ENCODE measurements around the gene ABHD10.

ABHD10 gene

DNA sequence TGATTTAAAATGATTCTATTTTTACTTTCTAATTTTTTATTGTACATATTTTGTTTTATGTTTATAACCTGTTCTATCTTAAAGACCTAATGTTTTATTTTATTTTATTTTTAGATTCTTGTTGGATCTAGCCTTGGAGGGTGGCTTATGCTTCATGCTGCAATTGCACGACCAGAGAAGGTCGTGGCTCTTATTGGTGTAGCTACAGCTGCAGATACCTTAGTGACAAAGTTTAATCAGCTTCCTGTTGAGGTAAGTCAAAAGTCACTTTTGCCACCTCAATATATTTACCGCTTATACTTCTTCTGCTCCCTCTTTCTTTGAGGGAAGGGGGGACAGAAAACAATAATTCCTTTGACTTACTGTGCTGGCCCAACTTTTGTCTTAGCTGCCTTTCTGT lies 8.0 kb downstream of the ABHD10 start:
- H2AFZ ChIP-seq (ENCODE audit: low read depth, low read length, severe bottlenecking) = no peak overlapping the region
- no peaks in the 10 kb centered on the region for H3K9me3 ChIP-seq (ENCODE audit: insufficient read depth, low read length)
- peaks cover 10% of the 10 kb centered on the region; the same call in 1 of the 2 replicates for H3F3A ChIP-seq (ENCODE audit: insufficient read depth)
- H3K9me2 ChIP-seq (replicated peaks; ENCODE audit: insufficient read depth, low read length) = no peaks in the 10 kb centered on the region
- TF ChIP-seq EZH2phosphoT487 (conservative IDR thresholded peaks at IDR 0.05; ENCODE audit: low read length) = no peak
- H3K79me2 ChIP-seq (ENCODE audit: insufficient read depth, low read length) = peaks cover 20% of the 10 kb centered on the region; the same call in 1 of the 2 replicates
- no peak overlapping the region for H3K27ac ChIP-seq (ENCODE audit: low read depth, low read length)
- no peaks in the 10 kb centered on the region for H4K20me1 ChIP-seq (ENCODE audit: low read depth, low read length)
- no peaks in the 10 kb centered on the region for H3K27me3 ChIP-seq (ENCODE audit: low read length)
- peaks cover 31% of the 10 kb centered on the region for H3K36me3 ChIP-seq (ENCODE audit: low read length)
- no peak overlapping the region for H3K4me3 ChIP-seq (ENCODE audit: insufficient read depth, low read length, poor library complexity, severe bottlenecking)
- no peak overlapping the region for H3K4me2 ChIP-seq (ENCODE audit: low read depth, low read length, poor library complexity, severe bottlenecking)
- H3K9ac ChIP-seq (ENCODE audit: low read length) = no peak overlapping the region

DNA sequence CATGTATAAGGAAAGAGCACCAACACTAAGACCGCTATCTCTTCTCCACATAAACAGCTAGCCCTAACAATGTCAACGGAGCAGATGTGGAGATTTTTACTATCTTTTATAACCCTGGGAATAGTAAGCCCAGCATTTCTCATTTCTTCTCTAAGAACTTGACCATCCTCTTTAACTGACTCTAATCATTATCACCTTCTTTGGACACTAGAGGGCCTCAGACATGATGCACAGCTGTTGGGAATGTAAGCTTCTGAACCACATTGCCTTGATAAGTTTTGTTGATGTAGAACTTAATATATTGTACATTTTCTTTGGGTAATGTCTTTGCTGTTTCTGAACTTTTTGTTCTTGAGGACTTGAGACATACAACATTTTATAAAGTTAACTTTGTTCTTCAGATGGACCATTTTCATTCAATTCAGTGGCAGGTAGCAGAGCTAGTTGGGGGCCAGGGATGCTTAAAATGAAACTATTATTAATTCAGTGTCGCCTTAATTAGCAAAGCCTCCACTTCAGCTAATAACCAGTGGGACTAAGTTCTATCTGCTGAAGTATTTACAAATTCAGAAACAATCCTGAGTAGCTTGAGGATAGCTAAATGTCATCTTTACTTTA lies 10.3 kb downstream of the ABHD10 start:
- H3K4me2 ChIP-seq (ENCODE audit: low read depth, low read length, poor library complexity, severe bottlenecking) = no peak overlapping the region

GRCh38 chr3:111993038-111993437 lies 14.2 kb downstream of the ABHD10 start:
- peaks cover 27% of the 10 kb centered on the region for H3K36me3 ChIP-seq (ENCODE audit: low read length)
- H3K79me2 ChIP-seq (ENCODE audit: insufficient read depth, low read length) = no peaks in the 10 kb centered on the region
- H3K9ac ChIP-seq (ENCODE audit: low read length) = no peak overlapping the region
- TF ChIP-seq, protein P1, sequence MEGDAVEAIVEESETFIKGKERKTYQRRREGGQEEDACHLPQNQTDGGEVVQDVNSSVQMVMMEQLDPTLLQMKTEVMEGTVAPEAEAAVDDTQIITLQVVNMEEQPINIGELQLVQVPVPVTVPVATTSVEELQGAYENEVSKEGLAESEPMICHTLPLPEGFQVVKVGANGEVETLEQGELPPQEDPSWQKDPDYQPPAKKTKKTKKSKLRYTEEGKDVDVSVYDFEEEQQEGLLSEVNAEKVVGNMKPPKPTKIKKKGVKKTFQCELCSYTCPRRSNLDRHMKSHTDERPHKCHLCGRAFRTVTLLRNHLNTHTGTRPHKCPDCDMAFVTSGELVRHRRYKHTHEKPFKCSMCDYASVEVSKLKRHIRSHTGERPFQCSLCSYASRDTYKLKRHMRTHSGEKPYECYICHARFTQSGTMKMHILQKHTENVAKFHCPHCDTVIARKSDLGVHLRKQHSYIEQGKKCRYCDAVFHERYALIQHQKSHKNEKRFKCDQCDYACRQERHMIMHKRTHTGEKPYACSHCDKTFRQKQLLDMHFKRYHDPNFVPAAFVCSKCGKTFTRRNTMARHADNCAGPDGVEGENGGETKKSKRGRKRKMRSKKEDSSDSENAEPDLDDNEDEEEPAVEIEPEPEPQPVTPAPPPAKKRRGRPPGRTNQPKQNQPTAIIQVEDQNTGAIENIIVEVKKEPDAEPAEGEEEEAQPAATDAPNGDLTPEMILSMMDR (IDR thresholded peaks at IDR 0.05; ENCODE audit: insufficient read depth, low read length, poor library complexity, severe bottlenecking) = no peak
- TF ChIP-seq EZH2phosphoT487 (conservative IDR thresholded peaks at IDR 0.05; ENCODE audit: low read length) = no peak
- no peaks in the 10 kb centered on the region for H4K20me1 ChIP-seq (ENCODE audit: low read depth, low read length)
- no peaks in the 10 kb centered on the region for H3K9me2 ChIP-seq (replicated peaks; ENCODE audit: insufficient read depth, low read length)
- no peaks in the 10 kb centered on the region for H3F3A ChIP-seq (ENCODE audit: insufficient read depth)
- no peaks in the 10 kb centered on the region for H3K27me3 ChIP-seq (ENCODE audit: low read length)
- no peak overlapping the region for H3K4me2 ChIP-seq (ENCODE audit: low read depth, low read length, poor library complexity, severe bottlenecking)
- no peaks in the 10 kb centered on the region for H3K9me3 ChIP-seq (ENCODE audit: insufficient read depth, low read length)
- no peak overlapping the region for H2AFZ ChIP-seq (ENCODE audit: low read depth, low read length, severe bottlenecking)
- no peak overlapping the region for H3K27ac ChIP-seq (ENCODE audit: low read depth, low read length)
- no peak overlapping the region for H3K4me3 ChIP-seq (ENCODE audit: insufficient read depth, low read length, poor library complexity, severe bottlenecking)

More for the DNA sequence above, 10.3 kb downstream of the ABHD10 start:
- no peaks in the 10 kb centered on the region for H3K9me3 ChIP-seq (ENCODE audit: insufficient read depth, low read length)
- no peak overlapping the region for H3K9ac ChIP-seq (ENCODE audit: low read length)
- peaks cover 27% of the 10 kb centered on the region for H3K36me3 ChIP-seq (ENCODE audit: low read length)
- no peaks in the 10 kb centered on the region for H4K20me1 ChIP-seq (ENCODE audit: low read depth, low read length)
- no peaks in the 10 kb centered on the region for H3K27me3 ChIP-seq (ENCODE audit: low read length)
- peaks cover 7% of the 10 kb centered on the region; the same call in 1 of the 2 replicates for H3F3A ChIP-seq (ENCODE audit: insufficient read depth)
- H3K4me3 ChIP-seq (ENCODE audit: insufficient read depth, low read length, poor library complexity, severe bottlenecking) = no peak overlapping the region
- H3K79me2 ChIP-seq (ENCODE audit: insufficient read depth, low read length) = no peaks in the 10 kb centered on the region; the same call in 1 of the 2 replicates
- TF ChIP-seq, protein P1 (IDR thresholded peaks at IDR 0.05; ENCODE audit: insufficient read depth, low read length, poor library complexity, severe bottlenecking) = peak; percentile 79
- no peak for TF ChIP-seq EZH2phosphoT487 (conservative IDR thresholded peaks at IDR 0.05; ENCODE audit: low read length)
- no peak overlapping the region for H2AFZ ChIP-seq (ENCODE audit: low read depth, low read length, severe bottlenecking)
- no peaks in the 10 kb centered on the region for H3K9me2 ChIP-seq (replicated peaks; ENCODE audit: insufficient read depth, low read length)
- no peak overlapping the region for H3K27ac ChIP-seq (ENCODE audit: low read depth, low read length)

Measured in SU-DHL-6 (cell line).